Embryonic facial prominence (tissue), 1 donor: ENCODE data around the gene DFFB.

Experiments
- DNase-seq: peaks from one replicate; pipeline ENCODE4 v3.0.0-alpha.2; 2016; ENCODE audit errors: extremely low spot score

Gene DFFB

DNA sequence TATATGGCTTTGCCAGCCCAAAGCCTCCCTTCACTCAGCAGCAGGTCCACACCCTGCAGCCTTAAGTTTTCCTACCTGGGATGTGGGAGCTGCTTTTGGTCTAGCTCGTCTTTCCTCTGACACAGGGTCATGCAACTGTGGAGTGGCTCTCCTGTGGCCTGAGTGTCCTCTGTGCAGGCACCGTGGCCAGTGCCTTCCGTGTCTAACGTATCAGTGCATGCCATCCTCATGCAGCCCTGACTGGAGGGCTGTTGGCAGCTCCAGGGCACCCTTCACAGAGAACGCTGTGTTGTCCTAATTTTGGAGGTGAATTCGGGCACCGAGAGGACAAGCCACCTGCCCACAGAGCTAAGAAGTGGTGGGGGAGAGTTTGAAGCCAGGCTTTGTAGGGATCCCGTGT, 68.5 kb downstream of the DFFB start:
- DNase-seq, result no peak

DNA sequence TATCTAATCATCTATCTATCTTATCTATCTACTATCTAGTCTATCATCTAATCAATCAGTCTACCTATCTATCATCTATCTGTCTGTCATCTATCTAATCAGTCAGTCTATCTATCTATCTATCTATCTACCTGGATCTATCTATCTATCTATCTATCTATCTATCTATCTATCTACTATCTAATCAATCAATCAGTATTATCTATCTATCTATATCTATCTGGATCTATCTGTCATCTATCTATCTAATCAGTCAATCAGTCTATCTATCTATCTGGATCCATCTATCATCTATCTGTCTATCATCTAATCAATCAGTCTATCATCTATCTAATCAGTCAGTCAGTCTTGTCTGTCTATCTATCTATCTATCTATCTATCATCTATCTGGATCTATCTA, 69.7 kb downstream of the DFFB start:
- no peak for DNase-seq

DNA sequence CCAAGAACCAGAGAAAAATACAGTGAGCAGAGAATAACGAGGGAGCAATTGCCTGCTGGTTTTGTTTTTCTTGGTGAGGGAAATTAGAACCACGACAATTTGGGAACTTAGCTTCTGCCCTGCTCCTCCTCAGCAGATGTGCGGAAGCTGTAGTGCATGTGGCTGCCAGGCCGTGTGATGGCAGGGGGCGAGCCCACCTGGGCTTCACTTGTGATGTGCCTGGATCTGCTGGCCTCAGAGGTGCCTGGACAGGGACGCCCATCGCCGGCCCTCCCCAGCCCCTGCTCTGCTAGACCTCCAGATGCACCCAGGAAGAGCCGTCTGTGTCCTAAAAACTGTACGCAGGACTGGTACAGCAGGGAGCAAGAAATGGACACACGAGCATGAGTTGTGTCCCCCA, 71.3 kb downstream of the DFFB start:
- no peak for DNase-seq

DNA sequence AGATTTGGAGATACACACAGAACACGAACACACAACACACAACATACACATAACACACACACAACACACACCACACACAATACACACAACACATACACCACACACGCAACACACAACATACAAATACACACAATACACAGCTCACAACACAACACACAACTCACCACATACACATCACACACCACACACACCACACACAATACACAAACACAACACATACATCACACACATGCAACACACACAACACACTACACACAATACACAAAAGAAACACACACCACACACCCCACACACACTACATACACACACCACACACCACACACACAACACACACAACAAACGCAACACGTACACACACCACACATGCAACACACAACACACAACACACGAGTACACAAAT, 71.8 kb downstream of the DFFB start:
- DNase-seq, result no peak

DNA sequence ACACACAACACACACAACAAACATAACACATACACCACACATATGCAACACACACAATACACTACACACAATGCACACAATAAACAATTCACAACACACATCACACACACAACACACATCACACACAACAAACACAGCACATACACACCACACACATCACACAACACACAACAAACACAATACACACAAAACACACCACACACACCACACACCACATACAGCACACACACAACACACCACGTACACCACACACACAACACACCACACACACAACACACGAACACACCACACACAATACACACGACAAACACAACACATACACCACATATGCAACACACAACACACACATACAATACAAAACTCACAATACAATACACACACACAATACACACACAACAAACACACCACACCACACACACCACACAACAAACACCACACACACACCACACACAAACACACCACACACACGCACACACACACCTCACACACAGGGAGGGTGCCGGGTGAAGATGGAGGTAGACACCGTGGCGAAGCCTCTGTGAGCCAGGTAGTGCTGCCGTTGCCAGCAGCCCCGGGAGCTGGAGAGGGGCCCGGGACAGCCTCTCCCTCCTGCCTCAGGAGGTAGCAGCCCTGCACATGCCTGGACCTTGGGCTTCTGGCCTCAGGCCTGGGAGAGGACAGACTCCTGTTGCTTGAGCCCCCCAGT, 73.2 kb downstream of the DFFB start:
- no peak for DNase-seq

DNA sequence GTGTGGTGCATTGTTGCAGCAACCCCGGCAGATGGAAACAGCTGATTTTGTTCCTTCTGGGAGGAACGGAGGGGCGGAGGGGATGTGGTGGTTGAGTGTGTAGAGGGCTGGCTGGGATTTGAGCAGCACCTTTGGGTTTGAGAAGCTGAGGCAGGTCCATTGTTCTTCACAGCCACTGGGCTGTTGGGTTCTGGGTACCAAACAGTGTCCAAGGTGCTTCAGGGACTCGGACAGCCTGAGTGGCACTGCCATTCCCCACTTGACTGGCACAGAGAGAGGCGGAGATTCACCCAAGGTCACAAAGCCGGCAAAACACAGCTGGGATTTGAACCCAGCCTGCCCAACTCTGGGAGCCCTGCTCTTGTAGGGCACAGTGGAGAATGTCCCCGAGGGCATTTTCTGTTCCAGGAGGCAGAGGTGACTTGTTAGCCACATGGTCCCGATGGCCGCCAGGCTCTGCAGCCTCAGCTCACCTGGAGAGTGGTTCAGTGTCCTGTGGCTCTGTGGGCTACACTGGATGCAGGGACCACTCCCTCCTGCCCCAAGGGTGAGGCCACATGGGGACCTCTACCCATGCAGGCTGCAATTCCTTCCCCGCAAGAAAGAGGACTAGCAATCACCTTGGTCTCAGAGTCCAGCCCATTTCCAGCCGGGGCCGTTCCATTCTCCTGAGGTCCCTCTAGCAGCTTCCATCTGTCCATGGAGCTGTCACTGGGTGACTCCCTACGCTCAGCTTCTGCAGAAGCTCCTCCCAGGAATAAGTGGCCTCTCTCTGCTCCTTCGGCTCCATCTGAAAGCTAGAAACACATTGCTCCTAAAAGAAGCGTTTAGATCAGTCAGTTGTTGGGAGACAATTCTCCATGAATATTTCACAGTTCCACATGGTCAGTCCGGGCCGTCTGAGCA, 74.0 kb downstream of the DFFB start:
- no peak for DNase-seq

DNA sequence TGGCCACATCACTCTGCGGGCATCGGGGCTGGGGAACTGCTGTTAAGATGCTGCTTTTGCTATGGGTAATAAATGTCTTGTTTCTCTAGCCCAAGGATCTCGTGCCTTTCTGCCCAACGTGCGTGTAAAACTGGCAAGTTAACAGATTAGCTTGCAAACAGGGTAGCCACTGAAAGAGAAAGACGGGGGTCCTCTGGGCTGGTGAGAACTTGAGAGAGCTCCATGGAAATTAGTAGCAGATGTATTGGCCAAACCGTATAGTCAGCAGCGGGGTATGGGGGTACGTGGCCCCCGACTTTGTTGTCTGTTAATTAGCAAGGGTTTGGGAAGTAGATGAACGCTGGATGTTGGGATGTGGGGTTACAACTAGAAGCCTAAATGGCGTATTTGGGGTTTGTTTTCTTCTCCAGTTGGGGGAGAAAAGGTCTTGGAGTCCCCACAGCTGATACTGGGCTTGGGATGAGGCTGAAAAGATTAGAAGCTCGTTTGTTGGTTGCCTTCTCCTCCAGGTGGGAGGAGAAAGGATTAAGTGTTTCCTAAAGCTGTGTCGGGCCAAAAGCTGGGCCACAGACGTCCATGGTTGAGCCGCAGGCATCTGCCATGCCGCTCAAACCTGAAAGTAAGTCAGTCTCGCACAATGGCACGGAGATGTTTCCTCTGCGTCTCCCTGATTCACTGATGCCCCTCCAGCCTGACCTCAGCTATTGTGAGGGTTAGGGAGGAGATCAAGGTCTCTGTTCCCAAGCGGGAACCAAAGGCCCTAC, 75.1 kb downstream of the DFFB start:
- DNase-seq, result no peak
